Right forelimb (tissue), 1 donor: ENCODE results near the gene FGGY.
"Not testable (repeated sequence)": the region's sequence is repeated elsewhere in the genome, so short reads cannot be mapped to it uniquely, and the experiment has no call there.

Source experiments
- DNase-seq: peaks from one replicate; pipeline ENCODE4 v3.0.0-alpha.2; 2018

Gene FGGY, protein sequence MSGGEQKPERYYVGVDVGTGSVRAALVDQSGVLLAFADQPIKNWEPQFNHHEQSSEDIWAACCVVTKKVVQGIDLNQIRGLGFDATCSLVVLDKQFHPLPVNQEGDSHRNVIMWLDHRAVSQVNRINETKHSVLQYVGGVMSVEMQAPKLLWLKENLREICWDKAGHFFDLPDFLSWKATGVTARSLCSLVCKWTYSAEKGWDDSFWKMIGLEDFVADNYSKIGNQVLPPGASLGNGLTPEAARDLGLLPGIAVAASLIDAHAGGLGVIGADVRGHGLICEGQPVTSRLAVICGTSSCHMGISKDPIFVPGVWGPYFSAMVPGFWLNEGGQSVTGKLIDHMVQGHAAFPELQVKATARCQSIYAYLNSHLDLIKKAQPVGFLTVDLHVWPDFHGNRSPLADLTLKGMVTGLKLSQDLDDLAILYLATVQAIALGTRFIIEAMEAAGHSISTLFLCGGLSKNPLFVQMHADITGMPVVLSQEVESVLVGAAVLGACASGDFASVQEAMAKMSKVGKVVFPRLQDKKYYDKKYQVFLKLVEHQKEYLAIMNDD

DNA sequence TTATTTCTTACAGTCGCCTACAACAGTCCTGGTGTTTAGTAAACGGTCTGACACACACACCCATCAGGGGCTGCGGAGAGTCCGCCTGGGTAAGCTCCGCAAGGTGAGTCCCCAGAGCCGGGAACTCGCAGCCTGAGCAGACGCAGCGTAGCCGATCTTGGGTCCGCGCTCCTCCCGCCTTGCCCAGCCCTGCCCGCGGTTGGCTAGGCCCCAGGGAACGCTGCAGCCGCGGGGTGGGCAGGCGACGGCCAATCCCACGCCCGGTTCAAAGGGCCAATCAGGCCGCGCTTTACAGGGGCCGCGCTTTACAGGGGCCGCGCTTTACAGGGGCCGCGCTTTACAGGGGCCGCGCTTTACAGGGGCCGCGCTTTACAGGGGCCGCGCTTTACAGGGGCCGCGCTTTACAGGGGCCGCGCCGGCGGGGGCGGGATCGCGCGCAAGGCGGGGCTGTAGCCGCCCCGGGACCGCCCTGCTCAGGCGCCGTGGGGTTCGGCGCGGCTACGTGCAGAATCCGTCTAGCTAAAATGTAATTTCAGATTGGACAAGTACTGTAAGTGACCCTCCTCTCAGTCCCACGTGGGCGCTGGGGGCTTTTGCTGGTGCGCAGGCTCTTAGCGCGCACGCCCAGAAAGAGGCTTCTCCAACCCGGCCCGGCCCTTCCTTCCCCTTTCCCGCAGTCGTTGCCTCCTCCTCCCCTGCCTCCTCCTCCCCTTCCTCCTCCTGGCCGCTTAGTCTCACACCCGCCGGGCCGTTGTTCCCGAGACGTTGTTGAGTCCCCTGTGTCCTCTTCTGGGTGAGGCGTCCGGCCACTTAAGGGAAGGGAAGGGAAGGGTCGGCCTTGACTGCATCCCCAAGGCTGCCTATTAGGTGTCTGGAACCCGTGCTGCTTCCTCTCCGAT, at the start of gene FGGY:
Gene FGGY (plus strand): TSS at position 737 of the 899 bp plus-strand sequence. CDS start 24,456 bp downstream, outside the sequence.
- DNase-seq: peak; percentile 96

DNA sequence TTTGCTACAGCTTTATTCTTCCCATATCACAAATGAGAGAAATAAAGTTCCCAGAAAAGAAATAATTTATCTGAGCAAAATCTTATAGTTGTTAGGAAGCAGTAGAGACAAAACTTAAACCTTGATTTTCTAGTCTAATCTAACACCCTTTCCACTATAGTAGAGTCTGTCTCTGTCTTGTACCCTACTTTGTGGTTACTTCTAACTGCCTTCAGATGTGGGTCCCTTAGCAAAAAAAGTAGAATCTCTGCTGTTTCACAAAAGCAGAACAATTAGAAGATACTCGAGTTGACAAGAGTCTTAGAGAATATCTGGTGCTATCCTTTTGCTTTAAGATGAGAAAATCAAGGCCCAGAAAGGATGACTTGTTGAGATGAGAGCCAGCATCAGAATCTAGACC, 48.1 kb upstream of the FGGY start:
- no peak for DNase-seq

DNA sequence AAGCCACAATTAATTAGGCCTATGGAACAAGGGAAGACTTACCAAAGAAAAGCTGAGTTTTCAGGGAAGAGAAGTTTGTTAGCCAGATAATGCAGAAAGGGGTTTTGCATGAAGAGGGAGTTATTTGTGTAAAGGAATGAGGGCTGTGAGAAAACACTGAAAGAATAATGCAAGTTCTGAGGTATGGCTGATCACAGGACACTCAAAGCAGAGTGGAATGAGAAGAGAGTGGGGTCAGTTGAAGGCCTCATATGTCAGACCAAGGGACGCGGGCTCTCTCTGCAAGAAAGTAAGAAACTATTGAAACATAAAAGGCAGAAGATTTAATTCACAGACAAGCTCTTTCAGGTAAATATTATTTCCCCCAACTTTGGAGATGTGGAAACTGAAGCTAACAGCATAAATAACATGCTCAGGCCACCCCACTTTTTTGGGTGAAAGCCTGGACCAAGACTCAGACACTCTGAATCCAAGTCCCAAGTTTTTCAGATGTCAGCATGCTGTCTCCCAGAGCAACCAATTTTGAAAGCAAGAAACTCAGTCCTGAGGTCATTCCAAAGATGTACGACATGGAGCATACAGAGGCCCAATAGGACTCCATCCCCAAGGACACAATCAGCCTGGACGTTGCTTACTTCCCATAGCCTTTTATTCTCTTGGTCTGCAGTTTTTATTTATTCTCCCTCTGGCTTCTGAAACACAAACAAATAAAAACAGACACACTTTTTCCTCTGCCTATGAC, 47.3 kb upstream of the FGGY start:
- DNase-seq: no peak

DNA sequence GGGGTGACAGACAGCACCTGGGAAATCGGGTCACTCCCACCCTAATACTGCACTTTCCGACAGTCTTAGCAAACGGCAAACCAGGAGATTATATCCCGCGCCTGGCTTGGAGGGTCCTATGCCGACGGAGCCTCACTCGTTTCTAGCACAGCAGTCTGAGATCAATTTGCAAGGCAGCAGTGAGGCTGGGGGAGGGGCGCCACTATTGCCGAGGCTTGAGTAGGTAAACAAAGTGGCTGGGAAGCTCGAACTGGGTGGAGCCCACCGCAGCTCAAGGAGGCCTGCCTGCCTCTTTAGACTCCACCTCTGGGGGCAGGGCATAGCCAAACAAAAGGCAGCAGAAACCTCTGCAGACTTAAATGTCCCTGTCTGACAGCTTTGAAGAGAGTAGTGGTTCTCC, 45.8 kb upstream of the FGGY start:
- not testable (repeated sequence) for DNase-seq

DNA sequence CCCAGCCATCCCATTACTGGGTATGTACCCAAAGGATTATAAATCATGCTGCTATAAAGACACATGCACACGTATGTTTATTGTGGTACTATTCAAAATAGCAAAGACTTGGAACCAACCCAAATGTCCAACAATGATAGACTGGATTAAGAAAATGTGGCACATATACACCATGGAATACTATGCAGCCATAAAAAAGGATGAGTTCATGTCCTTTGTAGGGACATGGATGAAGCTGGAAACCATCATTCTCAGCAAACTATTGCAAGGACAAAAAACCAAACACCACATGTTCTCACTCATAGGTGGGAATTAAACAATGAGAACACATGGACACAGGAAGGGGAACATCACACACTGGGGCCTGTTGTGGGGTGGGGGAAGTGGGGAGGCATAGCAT, 40.5 kb upstream of the FGGY start:
- not testable (repeated sequence) for DNase-seq

DNA sequence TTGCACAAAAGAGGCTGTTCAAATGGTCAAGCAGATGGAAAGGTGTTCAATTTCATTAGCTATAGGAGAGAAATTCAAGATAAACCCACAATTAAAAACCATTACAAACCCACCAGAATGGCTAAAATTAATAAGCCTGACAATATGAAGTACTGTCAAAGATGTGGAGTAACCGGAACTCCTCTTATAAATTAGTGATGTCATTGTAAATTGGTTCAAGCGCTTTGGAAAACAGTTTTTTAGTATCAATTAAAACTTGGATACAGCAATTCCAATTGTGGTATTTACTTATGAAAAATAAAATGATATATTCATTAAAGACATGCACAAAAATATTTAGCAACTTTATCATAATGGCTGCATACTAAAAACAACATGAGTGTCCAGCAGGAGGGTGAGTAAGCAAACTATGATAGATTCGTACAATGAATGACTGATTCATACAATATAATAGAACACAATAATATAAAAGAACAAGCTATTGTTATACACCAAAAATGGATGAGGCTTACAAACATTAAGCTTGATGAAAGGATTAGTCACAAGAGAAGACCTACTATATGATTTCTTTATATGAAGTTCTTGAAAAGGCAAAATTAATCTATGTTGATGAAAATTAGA, 38.4 kb upstream of the FGGY start:
- no peak for DNase-seq

DNA sequence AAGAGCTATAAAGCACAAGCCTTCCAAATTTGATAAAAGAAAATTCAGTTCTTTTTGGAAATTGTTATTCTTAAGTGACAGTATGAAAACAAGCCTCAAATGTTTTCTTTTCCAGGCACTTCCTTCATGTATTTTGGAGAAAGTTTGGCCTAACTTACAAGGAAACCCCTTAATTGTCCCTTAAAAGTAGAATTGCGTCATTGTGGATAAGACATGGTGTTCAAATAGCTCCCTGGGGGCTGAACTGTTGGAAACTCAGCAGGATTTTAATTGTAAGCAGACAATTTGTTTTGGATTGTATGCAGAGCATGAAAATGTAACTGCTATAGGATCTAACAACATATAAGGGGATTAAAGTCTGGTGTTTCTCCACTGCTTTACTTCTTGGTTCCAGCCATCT, 35.4 kb upstream of the FGGY start:
- no peak for DNase-seq

DNA sequence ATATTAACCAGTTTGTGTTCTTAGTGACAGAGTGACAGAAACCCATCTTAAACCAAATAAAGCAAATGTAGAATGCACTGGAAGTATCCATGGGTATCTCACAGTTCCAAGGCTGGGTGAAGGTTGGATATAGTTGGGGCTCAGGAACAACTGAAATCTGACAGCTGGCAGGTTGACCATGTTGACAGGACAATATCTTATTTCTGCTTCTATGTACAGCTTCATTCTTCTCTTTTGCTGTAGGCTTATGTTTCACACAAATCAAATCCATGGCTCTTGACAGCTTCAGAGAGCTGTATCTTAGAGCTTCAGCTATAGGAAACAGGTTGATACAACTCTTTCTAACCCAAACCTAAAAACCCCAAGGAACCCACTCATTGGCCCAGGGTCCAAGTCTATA, 34.3 kb upstream of the FGGY start:
- no peak for DNase-seq

DNA sequence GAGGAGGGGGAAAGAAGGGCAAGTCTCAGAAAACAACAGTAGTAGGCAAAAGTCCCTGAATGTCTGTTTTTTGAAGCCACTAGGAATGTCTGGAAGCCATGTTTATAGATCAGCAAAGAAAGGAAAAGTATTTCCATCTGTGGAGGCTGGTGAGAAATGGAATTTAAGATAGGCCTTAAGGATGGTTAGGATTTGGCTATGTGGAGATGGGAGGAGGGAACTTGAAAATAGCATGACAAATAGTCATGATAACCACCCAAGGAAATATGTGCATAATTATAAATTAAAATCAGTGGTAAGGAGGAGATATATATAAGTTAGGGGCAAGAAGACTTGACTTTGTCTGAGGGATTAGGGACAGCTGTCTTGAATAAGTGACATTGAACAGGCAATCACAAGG, 33.8 kb upstream of the FGGY start:
- DNase-seq: no peak

DNA sequence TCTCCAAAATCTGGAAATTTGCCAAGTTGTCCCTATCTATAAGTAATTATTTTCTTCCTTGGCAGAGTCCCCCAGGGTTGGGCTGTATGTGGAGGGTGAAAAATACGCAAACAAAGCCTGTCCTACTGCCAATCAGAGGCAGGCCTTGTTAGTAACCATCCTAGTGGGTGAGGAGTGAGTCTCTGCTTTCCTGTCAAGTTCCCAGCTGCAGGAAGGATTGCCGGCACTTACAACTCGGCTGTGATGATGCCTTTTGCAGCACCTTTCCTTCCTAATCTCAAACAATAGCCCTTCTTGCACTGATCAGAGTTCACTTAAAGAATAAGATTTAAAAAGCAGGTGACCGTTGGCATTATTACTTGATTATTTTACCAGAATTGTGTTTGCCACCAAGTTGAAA, 31.3 kb upstream of the FGGY start:
- no peak for DNase-seq

DNA sequence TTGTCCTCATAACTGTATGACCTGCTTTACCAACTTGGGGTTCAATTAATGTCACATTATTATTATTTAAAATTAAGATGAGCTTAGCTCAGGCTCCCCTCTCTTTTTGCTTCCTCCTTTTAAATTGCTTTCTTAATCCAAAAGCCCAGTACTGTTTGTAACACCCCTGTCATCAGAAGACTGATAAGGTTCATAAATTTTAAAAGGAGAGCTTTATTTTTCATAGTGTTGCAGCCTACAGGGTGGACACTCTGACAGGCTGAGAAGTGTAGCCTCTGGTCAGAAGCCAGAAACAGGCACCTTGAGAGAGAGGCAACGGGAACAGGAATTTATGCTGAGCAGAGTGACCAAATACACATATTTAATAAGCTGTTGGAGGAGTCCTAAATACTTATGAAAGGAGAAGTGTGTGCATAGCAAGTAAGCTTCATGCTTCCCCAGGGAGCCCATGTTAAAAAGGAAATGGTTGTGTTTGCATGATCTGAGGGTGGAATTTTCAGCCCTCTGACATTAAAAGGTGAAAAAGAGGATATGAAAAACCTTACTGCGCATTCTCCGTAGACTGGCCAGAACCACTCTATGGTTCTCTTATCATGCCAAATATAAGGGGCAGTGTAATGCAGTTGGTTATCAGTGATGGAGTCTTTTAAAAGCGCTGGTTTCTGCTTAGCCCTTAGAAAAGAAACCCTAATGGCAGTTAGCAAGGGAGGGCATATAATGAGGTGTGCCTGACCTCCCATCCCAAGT, 30.5 kb upstream of the FGGY start:
- no peak for DNase-seq

DNA sequence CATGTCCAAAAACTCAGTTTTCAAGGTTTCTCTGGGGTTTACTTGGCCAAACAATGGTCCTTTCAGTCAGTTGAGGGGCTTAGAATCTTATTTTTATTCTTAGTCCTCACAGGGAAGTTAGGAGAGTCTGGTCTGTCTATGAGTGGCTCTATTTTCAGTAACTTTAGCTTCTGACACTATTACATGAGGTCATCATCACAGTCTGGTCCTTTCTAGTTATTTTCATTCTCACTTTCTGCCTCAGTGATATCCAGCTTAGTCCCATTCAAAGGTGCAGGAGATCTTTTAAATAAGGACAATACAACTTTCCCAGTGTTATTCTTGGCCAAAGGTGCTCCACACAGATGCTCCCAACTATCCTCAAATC, 30.0 kb upstream of the FGGY start:
- DNase-seq: no peak

DNA sequence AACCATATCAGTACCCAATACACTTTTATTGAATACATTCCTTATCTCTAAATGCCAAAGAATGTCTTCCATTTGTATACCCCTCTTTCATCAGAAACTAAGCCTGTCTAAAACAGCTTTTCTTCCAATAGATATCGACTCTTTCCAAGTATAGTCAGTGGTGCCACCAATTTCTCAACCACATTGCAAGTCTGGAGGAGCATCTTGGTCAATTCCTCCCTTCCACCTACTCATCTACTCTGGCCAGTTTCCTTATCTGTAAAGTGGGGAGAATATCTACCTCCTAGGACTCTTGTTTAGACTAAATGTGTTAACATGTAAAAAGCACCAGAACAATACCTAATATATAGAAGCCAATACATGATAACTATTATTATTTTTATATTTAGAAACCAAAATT, 28.5 kb upstream of the FGGY start:
- DNase-seq: no peak

DNA sequence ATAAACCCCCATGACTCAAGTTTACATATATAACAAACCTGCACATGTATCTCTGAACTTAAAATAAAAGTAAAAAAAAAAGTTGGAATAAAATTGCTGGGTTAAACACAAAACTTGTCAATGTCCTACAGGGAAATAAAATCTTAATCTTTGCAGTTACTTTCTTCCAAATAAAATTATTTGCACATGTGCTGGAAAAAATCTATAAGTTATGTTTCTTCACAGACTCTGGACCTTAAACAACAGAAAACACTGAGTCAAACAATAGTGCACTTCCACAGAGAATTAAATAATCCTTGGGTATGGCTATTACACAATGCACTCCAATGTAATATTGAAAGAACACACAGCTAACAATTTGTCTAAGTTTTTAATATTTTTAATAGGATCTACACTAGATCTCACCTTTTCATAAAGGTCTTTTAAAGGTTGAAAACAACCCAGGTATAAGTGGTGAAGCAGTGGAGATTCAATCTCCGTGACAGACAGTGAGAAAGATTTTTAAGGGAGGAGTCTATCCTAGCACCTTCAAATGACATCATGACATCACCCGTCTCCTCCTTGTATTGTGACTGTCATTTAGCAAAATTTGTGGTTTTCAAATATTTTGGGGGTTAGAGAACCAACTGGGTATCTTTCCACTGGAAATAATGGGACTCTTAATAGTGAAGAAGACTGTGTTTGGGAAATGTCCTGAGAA, 25.2 kb upstream of the FGGY start:
- no peak for DNase-seq

DNA sequence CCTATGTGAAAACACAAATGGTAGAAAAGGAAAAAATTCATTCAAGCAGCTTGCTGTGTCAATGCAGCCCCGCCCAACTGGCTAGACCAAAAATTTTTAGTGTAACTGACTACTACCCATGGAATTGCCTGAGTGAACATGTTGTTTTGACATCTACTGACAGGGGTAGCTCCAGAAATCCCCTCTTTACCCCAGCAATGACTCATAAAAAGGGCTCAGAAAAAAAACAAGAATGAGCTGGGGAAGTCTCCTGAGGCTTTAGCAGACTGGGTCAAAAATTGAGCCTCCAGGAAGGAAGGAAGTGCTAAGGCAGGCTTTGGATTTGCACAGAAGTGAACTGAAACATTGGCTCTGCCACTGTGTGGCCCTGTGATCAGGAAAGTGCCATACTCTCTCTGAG, 24.4 kb upstream of the FGGY start:
- DNase-seq: no peak

DNA sequence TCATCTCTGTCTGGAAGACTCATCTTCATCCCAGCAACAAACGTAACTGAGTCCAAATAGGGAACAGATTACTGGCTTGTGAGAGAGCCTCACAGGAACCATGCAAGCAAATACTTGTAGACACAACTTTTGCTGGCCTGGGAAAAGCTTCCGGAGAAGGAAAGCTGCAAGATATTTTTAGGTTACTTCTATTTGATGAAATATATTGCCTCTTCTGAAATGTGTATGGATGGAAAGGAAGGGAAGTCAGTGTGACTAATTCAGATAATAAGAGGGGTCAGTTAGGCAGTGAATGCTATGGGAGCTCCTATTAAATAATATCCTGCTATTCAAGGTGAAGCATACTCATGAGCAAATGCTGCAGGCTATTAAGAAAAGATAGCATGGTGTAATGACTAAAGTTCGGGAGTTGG, 20.4 kb upstream of the FGGY start:
- no peak for DNase-seq

DNA sequence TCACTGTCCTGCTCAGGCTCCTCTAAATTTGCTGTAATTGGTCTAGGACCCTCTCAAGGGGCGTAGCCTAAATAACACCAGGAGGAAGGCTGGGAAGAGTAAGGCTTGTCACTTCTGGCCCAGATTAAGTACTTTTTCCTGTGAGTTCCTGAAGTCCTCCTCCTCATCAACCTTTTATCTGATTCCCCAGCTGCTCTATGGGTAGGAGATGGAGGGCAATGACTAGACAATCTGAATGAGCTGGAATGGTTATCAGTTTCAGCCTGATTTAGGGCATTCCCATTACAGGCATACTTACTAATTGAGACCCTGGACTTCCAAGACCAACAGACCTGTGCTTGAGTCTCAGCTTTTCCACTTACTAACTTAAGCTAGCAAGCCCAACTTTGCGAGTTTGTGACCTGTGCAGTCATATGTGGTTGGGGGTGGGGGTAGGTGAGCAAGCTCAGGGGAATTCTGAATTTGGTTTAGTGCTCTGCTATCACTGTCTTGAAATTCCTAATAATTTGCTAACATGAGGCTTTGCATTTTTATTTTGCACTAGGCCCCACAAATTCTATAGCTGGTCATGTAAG, 18.0 kb upstream of the FGGY start:
- DNase-seq: no peak

DNA sequence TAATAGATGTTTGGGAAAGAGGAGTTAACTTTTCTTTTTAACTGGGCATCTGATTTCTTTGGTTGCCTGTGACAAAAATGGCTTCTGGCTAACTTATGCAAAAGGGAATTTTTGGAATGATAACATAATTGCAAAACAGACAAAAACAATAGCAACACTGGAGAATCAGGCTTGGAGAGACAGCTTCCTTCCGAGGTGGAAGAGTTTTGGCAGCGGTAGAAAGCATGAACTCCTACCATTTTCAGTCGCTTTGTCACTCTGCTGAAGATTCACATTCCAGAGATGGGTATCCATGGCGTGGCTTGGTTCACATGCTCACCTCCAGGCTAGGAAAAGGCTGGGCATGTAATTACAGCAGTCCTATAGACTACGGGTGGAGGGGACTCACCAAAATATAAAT, 17.2 kb upstream of the FGGY start:
- DNase-seq: no peak

DNA sequence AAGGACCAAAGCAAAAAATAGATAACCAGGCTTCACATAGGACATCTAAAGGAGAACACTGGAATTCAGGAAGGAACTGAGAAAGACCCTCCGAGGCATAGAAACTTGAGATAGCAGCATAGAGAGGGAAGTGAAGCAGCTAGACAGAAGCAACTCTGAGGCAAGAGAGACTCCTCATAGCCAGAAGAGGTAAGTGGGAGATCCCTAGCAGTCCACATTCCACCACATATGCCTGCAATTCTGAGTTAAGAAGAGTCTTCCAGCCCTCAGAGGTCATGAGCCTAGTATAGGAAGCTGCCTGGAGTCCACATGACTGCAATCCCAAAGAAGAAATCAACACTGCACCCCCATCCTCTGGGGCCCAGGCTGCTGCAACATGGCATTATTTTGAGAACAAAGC, 13.9 kb upstream of the FGGY start:
- no peak for DNase-seq

DNA sequence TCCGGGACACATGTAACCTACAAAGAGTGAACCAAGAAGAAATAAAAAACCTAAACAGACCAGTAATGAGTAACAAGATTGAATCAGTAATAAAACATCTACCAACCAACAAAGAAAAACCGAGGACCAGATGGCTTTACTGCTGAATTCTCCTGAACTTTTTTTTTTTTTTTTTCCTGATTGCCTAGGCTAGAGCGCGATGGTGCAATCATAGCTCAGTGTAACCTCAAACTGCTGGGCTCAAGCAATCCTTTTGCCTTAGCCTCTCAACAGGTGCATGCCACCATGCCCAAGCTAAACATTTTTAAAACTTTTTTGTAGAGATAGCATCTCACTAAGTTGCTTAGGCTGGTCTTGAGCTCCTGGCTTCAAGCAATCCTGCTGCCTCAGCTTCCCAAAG, 11.2 kb upstream of the FGGY start:
- no peak for DNase-seq

DNA sequence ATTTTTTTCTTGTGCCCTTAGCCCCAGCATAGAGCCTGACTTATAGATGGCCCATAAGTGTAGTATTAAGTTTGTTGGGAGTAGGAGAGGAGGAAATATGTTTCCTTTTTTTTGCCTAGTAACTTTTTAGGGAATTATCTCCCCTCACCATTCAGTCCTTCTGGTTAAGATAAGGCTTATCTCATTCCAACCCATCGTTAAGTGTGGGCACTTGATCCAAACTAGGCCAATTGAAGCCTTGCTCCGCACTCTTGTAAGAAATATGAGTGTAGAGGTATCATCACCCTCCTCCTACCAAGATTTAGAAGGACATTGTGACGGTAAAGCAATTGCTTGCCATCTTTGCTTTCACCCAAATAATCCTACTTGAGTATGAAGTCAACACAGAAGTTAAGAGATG, 8.8 kb upstream of the FGGY start:
- DNase-seq: no peak
